GM13977 (cell line): ENCODE measurements around the gene FUCA1.
A peak's percentile ranks its signal among the peaks of the same experiment; 100 is the strongest.

Experiments used
- DNase-seq: peaks from one replicate; pipeline ENCODE4 v3.0.0; 2012; ENCODE audit warnings: low spot score
- CTCF ChIP-seq: IDR thresholded peaks from 2 replicates; pipeline ENCODE4 v1.5.1; 2012; ENCODE audit warnings: mild to moderate bottlenecking, control low read depth; ENCODE audit not compliant: insufficient read depth; ENCODE audit errors: extremely low read depth, missing control alignments
- in situ Hi-C: fragments of 300-500 bp; cut with MboI; formaldehyde crosslinking; loops from one replicate; pipeline ENCODE4 v1.12.0; 2022; ENCODE audit warnings: low sequenced_read_pairs, low pct_unique_long_range_greater_than_20kb, mixed read lengths, inconsistent platforms; ENCODE audit not compliant: unreplicated experiment

The FUCA1 gene

GRCh38 chr1:23814016-23814415 lies 54.1 kb downstream of the FUCA1 start:
- TF ChIP-seq CTCF = no peak
- in situ Hi-C loops = no loop called here
- DNase-seq = no peak

- TF ChIP-seq CTCF = peak; percentile 90
- DNase-seq = peak; percentile 70
- in situ Hi-C loops = no loop called here
These were observed 57.1 kb downstream of the FUCA1 start for GRCh38 chr1:23810818-23811540.

GRCh38 chr1:23809751-23810171 lies 58.3 kb downstream of the FUCA1 start:
- TF ChIP-seq CTCF = peak; percentile 98
- in situ Hi-C loops = loop anchor here (5.0 kb wide), 1 partner anchor 108 kb away; no protein-coding TSS in a partner anchor

GRCh38 chr1:23807453-23807852 lies 60.6 kb downstream of the FUCA1 start:
- TF ChIP-seq CTCF = no peak
- in situ Hi-C loops = loop anchor here (5.0 kb wide), 1 partner anchor 110 kb away; no protein-coding TSS in a partner anchor
- no peak for DNase-seq

More at GRCh38 chr1:23809751-23810171, 58.3 kb downstream of the FUCA1 start:
- DNase-seq = peak; percentile 84

DNA sequence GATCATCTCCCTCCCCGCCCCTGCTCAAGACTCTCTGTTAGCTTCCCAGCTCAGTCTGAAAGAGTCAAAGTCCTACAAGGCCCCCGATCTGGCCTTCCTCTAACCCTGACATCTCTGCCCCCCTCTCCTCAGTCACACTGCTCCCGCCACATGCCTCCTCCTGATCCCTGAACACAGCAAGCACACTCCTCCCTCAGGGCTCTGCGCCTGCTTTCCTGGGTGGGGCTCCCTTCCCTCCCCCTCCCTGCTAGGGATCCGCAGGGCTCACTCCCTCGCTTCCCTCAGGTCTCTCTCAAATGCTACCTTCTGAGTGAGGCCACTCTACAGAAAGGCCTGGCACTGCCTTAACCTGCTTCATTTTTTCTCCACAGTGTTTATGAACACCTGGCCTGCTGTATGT lies 61.8 kb downstream of the FUCA1 start:
- no peak for DNase-seq
- in situ Hi-C loops = loop anchor here (5.0 kb wide), 1 partner anchor 111 kb away; no protein-coding TSS in a partner anchor
- no peak for TF ChIP-seq CTCF

DNA sequence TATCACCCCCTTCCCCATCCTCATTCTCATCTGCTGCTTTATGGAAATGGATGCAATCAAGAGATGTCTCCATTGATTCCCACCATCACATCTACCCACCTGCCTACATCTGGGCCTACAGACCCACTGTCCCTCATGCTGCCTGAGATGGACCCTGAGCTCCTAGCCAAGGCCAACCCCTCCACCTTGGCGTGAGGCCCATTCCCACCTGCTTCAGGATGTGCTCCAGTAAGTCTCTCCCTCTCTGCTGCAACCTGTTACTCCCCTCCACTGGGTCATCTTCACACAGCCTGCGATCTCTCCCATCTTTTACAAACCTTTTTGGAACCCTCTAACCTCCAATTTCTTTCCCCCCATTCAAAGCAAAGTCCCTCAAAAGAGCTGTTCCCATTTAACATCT lies 63.1 kb downstream of the FUCA1 start:
- in situ Hi-C loops = loop anchor here (5.0 kb wide), 1 partner anchor 112 kb away; no protein-coding TSS in a partner anchor
- no peak for TF ChIP-seq CTCF
- no peak for DNase-seq
